Measurements from ENCODE around the gene KLHL17. TPM values are rescaled to one million over a fixed set of nuclear protein-coding genes. Genes with fewer than 3 reads are reported as not detected.

KLHL17 gene
- total RNA-seq, 1 experiment from 2014 or later = 66.9 TPM

DNA sequence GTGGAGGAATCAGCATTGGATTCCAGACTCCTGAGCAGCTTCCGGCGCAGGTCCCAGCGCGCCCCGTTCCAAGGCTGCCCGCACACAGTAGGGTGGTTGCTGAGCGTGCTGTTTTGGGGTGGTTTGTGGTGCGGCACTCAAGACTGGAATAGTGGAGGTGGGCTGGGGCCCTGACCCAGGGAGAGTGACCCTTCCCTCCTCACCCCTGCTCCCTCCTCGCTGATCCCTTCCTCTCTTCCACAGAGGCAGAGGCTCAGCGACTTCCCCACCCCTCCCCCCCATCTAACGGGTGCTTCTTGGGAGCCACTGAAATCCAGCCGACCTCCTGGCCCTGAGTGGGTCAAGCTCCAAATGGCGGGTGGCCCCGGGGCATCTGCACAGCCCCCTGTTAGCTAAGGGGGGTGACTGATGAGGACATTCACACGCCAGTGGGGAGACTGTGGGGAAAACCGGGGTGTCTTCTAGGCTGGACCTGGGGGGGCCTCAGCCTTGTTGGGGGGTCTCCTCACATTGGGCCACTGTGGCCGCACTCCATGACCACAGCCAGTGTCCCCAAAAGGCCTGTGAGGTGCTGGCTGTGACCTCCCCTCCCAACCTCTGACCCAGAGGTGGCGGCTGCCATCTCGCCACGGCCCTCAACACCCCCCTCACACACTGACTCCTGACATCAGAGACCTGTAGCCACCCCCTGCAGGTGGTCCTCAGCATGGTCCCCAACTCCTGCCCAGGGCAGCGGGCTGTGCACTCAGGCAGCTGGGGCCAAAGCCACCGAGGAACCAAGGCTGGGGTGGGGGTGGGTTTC lies 43.4 kb downstream of the KLHL17 start:
- Mint-ChIP-seq H3K36me3 (no peaks in the 10 kb centered on the region), H3K27me3 (ENCODE audit: low read depth) (peaks cover 75% of the 10 kb centered on the region), H3K4me1 (peaks cover 14% of the 10 kb centered on the region), H3K9me3 (no peaks in the 10 kb centered on the region), H3K27ac (no peak overlapping the region), H3K4me3 (no peak overlapping the region)
- TF ChIP-seq FOXK1 (CRISPR knock-in tag; IDR thresholded peaks at IDR 0.05) (no peak), CREB1 (CRISPR knock-in tag; IDR thresholded peaks at IDR 0.05) (no peak), ELF4 (CRISPR knock-in tag; IDR thresholded peaks at IDR 0.05; ENCODE audit: low read depth) (no peak), CREM (CRISPR knock-in tag; IDR thresholded peaks at IDR 0.05) (no peak), ARID4B (CRISPR knock-in tag; IDR thresholded peaks at IDR 0.05; ENCODE audit: borderline replicate concordance) (no peak), MYBL2 (CRISPR knock-in tag; IDR thresholded peaks at IDR 0.05) (no peak)
- TF ChIP-seq, protein P1, sequence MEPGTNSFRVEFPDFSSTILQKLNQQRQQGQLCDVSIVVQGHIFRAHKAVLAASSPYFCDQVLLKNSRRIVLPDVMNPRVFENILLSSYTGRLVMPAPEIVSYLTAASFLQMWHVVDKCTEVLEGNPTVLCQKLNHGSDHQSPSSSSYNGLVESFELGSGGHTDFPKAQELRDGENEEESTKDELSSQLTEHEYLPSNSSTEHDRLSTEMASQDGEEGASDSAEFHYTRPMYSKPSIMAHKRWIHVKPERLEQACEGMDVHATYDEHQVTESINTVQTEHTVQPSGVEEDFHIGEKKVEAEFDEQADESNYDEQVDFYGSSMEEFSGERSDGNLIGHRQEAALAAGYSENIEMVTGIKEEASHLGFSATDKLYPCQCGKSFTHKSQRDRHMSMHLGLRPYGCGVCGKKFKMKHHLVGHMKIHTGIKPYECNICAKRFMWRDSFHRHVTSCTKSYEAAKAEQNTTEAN (CRISPR knock-in tag; IDR thresholded peaks at IDR 0.05) = no peak
- ChIA-PET POLR2A (interaction anchor here (0.6 to 1.0 kb wide), 2 partner anchors 10 to 790 kb away, joined by 3 read pairs; partner anchors contain the start of gene ISG15), CTCF (interaction anchor here (0.5 to 3.2 kb wide), 7 partner anchors 10 to 243 kb away, joined by 3 to 36 read pairs (median 4); partner anchors contain the start of gene ISG15)
- ATAC-seq = no peak
- DNase-seq (ENCODE audit: low spot score) = no peak

DNA sequence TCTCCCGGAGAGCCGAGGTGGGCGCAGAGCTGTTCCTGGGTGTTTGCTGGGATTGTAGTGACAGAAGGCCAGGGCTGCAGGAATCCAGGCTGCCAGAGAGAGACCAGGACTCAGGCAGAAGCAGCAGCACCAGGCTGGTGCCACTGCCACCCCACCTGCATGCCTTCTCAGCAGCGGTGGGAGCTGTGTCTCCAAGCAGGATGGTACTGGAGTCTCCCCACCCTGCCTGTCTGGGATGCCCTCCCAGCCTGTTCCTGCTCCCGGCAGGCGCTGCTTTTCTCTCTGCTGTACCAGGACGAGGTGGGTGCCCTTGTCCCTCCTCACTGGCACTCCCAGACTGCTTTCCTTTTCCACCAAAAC lies 44.0 kb downstream of the KLHL17 start:
- Mint-ChIP-seq H3K36me3 (no peaks in the 10 kb centered on the region), H3K4me1 (peaks cover 14% of the 10 kb centered on the region), H3K27ac (no peak overlapping the region), H3K27me3 (ENCODE audit: low read depth) (peaks cover 79% of the 10 kb centered on the region), H3K4me3 (no peak overlapping the region), H3K9me3 (no peaks in the 10 kb centered on the region)
- DNase-seq (ENCODE audit: low spot score) = no peak
- POLR2A ChIA-PET = no interaction called here
- no peak for ATAC-seq
- CTCF ChIA-PET = interaction anchor here (1.0 to 3.1 kb wide), 6 partner anchors 9 to 60 kb away, joined by 3 to 8 read pairs (median 4); partner anchors contain the start of gene ISG15
- TF ChIP-seq, protein P2, sequence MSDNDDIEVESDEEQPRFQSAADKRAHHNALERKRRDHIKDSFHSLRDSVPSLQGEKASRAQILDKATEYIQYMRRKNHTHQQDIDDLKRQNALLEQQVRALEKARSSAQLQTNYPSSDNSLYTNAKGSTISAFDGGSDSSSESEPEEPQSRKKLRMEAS (CRISPR knock-in tag; IDR thresholded peaks at IDR 0.05) = no peak
- no peak for TF ChIP-seq FOXK1 (CRISPR knock-in tag; IDR thresholded peaks at IDR 0.05)
- no peak for TF ChIP-seq TCF7 (CRISPR knock-in tag; IDR thresholded peaks at IDR 0.05; ENCODE audit: low read depth)
- TF ChIP-seq, protein P1 (CRISPR knock-in tag; IDR thresholded peaks at IDR 0.05) = no peak
- no peak for TF ChIP-seq ZBTB21 (CRISPR knock-in tag; IDR thresholded peaks at IDR 0.05; ENCODE audit: borderline replicate concordance)
- TF ChIP-seq, protein P3, sequence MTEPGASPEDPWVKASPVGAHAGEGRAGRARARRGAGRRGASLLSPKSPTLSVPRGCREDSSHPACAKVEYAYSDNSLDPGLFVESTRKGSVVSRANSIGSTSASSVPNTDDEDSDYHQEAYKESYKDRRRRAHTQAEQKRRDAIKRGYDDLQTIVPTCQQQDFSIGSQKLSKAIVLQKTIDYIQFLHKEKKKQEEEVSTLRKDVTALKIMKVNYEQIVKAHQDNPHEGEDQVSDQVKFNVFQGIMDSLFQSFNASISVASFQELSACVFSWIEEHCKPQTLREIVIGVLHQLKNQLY (CRISPR knock-in tag; IDR thresholded peaks at IDR 0.05) = no peak
- TF ChIP-seq ZNF121 (CRISPR knock-in tag; IDR thresholded peaks at IDR 0.05) = no peak
- no peak for TF ChIP-seq CREB1 (CRISPR knock-in tag; IDR thresholded peaks at IDR 0.05)
- no peak for TF ChIP-seq CBFB (CRISPR knock-in tag; IDR thresholded peaks at IDR 0.05; ENCODE audit: low read depth)
- TF ChIP-seq IRF2 (CRISPR knock-in tag; IDR thresholded peaks at IDR 0.05; ENCODE audit: borderline replicate concordance, low read depth) = no peak
- TF ChIP-seq RELA (CRISPR knock-in tag; IDR thresholded peaks at IDR 0.05; ENCODE audit: borderline replicate concordance) = no peak
- no peak for TF ChIP-seq TP53 (CRISPR knock-in tag; IDR thresholded peaks at IDR 0.05)
- no peak for TF ChIP-seq IRF1 (CRISPR knock-in tag; IDR thresholded peaks at IDR 0.05)
- no peak for TF ChIP-seq RORB (CRISPR knock-in tag; IDR thresholded peaks at IDR 0.05)
- no peak for TF ChIP-seq NFE2L1 (CRISPR knock-in tag; IDR thresholded peaks at IDR 0.05)
- no peak for TF ChIP-seq NFATC4 (CRISPR knock-in tag; IDR thresholded peaks at IDR 0.05)
- TF ChIP-seq HMGXB4 (CRISPR knock-in tag; IDR thresholded peaks at IDR 0.05) = no peak
- TF ChIP-seq FOXP1 (CRISPR knock-in tag; IDR thresholded peaks at IDR 0.05; ENCODE audit: borderline replicate concordance) = no peak
- TF ChIP-seq MYBL2 (CRISPR knock-in tag; IDR thresholded peaks at IDR 0.05) = no peak
- no peak for TF ChIP-seq HMGA2 (CRISPR knock-in tag; IDR thresholded peaks at IDR 0.05)
